SK-N-SH (cell line): ENCODE results near the gene PRR36. TPM values are rescaled to one million over a fixed set of nuclear protein-coding genes. Genes with fewer than 3 reads are reported as not detected.

ENCODE experiments used
- CTCF ChIA-PET: fragments of 300-600, 350-600 bp; formaldehyde crosslinking; extraction: SDS; loops from one replicate; lab custom pipeline; 2021; lab: Yijun Ruan, JAX
- POLR2A ChIA-PET: fragments of 350-600 bp; sonication (Branson Sonifier 250); formaldehyde crosslinking; extraction: SDS; loops from one replicate; lab custom pipeline; 2020; ENCODE audit warnings: antibody characterized with exemption, inconsistent platforms; lab: Yijun Ruan, JAX
- DNase-seq: peaks from one replicate; pipeline ENCODE4 v3.0.0; 2012
- H2AFZ ChIP-seq: fragments of 200-600 bp; sonication (generic); 2 replicates; pipeline ENCODE4 v1.8.1; 2016; ENCODE audit warnings: antibody characterized with exemption, mild to moderate bottlenecking, low read depth
- H3F3A ChIP-seq: fragments of 200-600 bp; sonication (generic); replicated peaks from 2 replicates; pipeline ENCODE3; 2016; ENCODE audit warnings: antibody characterized with exemption, mild to moderate bottlenecking; ENCODE audit not compliant: insufficient read depth
- H3K27ac ChIP-seq, 2 experiments: fragments of 200-500 bp in 1 of 2; fragments of 200-600 bp in 1 of 2; sonication (Bioruptor generic) in 1 of 2; sonication (generic), shearing (Covaris generic) in 1 of 2; 2 replicates each; pipeline versions ENCODE4 v1.5.1 to v1.6.1; 2014 to 2016; ENCODE audit warnings: low read depth in 2 of 2, inconsistent platforms in 1 of 2, low read length in 1 of 2, mild to moderate bottlenecking in 1 of 2, mixed read lengths in 1 of 2
- H3K27me3 ChIP-seq: fragments of 200-600 bp; sonication (generic), shearing (Covaris generic); 2 replicates; pipeline ENCODE4 v1.6.1; 2016; ENCODE audit warnings: mixed run types; ENCODE audit not compliant: insufficient read depth
- H3K36me3 ChIP-seq, 2 experiments: fragments of 200-500 bp in 1 of 2; fragments of 200-600 bp in 1 of 2; sonication (Bioruptor generic) in 1 of 2; sonication (generic) in 1 of 2; replicated peaks in 1 of 2; 2 replicates each; pipeline versions ENCODE3 to v1.5.1; 2014 to 2016; ENCODE audit warnings: low read length in 1 of 2, mild to moderate bottlenecking in 1 of 2; ENCODE audit not compliant: insufficient read depth in 2 of 2, control insufficient read depth in 1 of 2
- H3K4me1 ChIP-seq, 2 experiments: fragments of 200-500 bp in 1 of 2; fragments of 200-600 bp in 1 of 2; sonication (Bioruptor generic) in 1 of 2; sonication (generic), shearing (Covaris generic) in 1 of 2; 2 replicates each; pipeline versions ENCODE4 v1.5.1 to v1.6.1; 2014 to 2016; ENCODE audit warnings: low read depth in 1 of 2, low read length in 1 of 2, mixed run types in 1 of 2; ENCODE audit not compliant: insufficient read depth in 2 of 2, control insufficient read depth in 1 of 2
- H3K4me2 ChIP-seq: fragments of 200-600 bp; sonication (generic), shearing (Covaris generic); 2 replicates; pipeline ENCODE4 v1.6.1; 2017; ENCODE audit warnings: mixed run types
- H3K4me3 ChIP-seq, 2 experiments: fragments of 200-500 bp in 1 of 2; fragments of 200-600 bp in 1 of 2; sonication (Bioruptor generic) in 1 of 2; sonication (generic), shearing (Covaris generic) in 1 of 2; 2 replicates each; pipeline versions ENCODE4 v1.5.1 to v1.8.1; 2014 to 2016; ENCODE audit warnings: low read depth in 2 of 2, inconsistent platforms in 1 of 2, low read length in 1 of 2, mild to moderate bottlenecking in 1 of 2, mixed read lengths in 1 of 2, moderate library complexity in 1 of 2
- H3K79me2 ChIP-seq: fragments of 200-600 bp; sonication (generic); 2 replicates; pipeline ENCODE4 v1.8.1; 2017; ENCODE audit warnings: mild to moderate bottlenecking; ENCODE audit not compliant: insufficient read depth
- H3K9ac ChIP-seq: fragments of 200-600 bp; sonication (generic); 2 replicates; pipeline ENCODE4 v1.6.1; 2017; ENCODE audit warnings: mixed run types
- H3K9me2 ChIP-seq: fragments of 200-600 bp; sonication (generic); 2 replicates; pipeline ENCODE4 v1.6.1; 2017; ENCODE audit warnings: mixed run types
- H3K9me3 ChIP-seq: fragments of 200-600 bp; sonication (generic); 2 replicates; pipeline ENCODE4 v1.6.1; 2017; ENCODE audit warnings: mixed run types, mild to moderate bottlenecking, moderate library complexity
- H4K20me1 ChIP-seq: fragments of 200-600 bp; sonication (generic); 2 replicates; pipeline ENCODE4 v1.6.1; 2017; ENCODE audit warnings: mild to moderate bottlenecking, mixed run types; ENCODE audit not compliant: insufficient read depth
- CTCF ChIP-seq: fragments of 200-600 bp; sonication (generic); IDR thresholded peaks from 2 replicates; pipeline ENCODE4 v1.6.1; 2017; ENCODE audit warnings: antibody characterized with exemption, mild to moderate bottlenecking, moderate library complexity
- EP300 ChIP-seq, 2 experiments: IDR thresholded peaks; 2 replicates each; pipeline versions ENCODE4 v1.4.0 to v1.6.1; 2012; ENCODE audit warnings: borderline replicate concordance in 1 of 2, low read depth in 1 of 2, low read length in 1 of 2
- FOSL2 ChIP-seq: IDR thresholded peaks from 2 replicates; pipeline ENCODE4 v1.4.0; 2012; ENCODE audit warnings: low read depth, mild to moderate bottlenecking, moderate library complexity, borderline replicate concordance
- FOXJ3 ChIP-seq: sonication (generic); formaldehyde crosslinking; IDR thresholded peaks from 2 replicates; pipeline ENCODE4 v1.5.1; 2020; ENCODE audit warnings: mild to moderate bottlenecking, missing genetic modification reagents
- GABPA ChIP-seq: IDR thresholded peaks from 2 replicates; pipeline ENCODE4 v1.4.0; 2012; ENCODE audit warnings: low read depth, mild to moderate bottlenecking
- GATA2 ChIP-seq: sonication (generic); formaldehyde crosslinking; IDR thresholded peaks from 2 replicates; pipeline ENCODE4 v1.5.0; 2020; ENCODE audit warnings: mild to moderate bottlenecking, missing genetic modification reagents
- NRF1 ChIP-seq: IDR thresholded peaks from 2 replicates; pipeline ENCODE4 v1.6.1; 2012; ENCODE audit warnings: low read depth, mild to moderate bottlenecking, low read length
- REST ChIP-seq: IDR thresholded peaks from 2 replicates; pipeline ENCODE4 v1.6.1; 2012; ENCODE audit warnings: mild to moderate bottlenecking, low read depth, low read length, moderate library complexity
- RFX5 ChIP-seq: IDR thresholded peaks from 2 replicates; pipeline ENCODE4 v1.6.1; 2012; ENCODE audit warnings: mild to moderate bottlenecking, improper control_type of control experiment, low read length
- RXRA ChIP-seq: IDR thresholded peaks from 2 replicates; pipeline ENCODE4 v1.4.0; 2012; ENCODE audit warnings: low read depth, mild to moderate bottlenecking, borderline replicate concordance
- SIN3A ChIP-seq: IDR thresholded peaks from 2 replicates; pipeline ENCODE4 v1.6.1; 2012; ENCODE audit warnings: low read depth, mild to moderate bottlenecking, low read length, moderate library complexity, borderline replicate concordance
- SMC3 ChIP-seq: IDR thresholded peaks from 2 replicates; pipeline ENCODE4 v1.6.1; 2012; ENCODE audit warnings: low read depth, low read length, improper control_type of control experiment
- TAF1 ChIP-seq: IDR thresholded peaks from 2 replicates; pipeline ENCODE4 v1.6.1; 2012; ENCODE audit warnings: low read depth, mild to moderate bottlenecking, low read length, moderate library complexity, borderline replicate concordance
- TEAD4 ChIP-seq: IDR thresholded peaks from 2 replicates; pipeline ENCODE4 v1.4.0; 2012; ENCODE audit warnings: mild to moderate bottlenecking, borderline replicate concordance; ENCODE audit not compliant: insufficient read depth
- USF1 ChIP-seq: IDR thresholded peaks from 2 replicates; pipeline ENCODE4 v1.4.0; 2012; ENCODE audit warnings: low read depth, borderline replicate concordance
- YY1 ChIP-seq: IDR thresholded peaks from 2 replicates; pipeline ENCODE4 v1.4.0; 2012; ENCODE audit warnings: low read depth, mild to moderate bottlenecking
- ZBTB33 ChIP-seq: IDR thresholded peaks from 2 replicates; pipeline ENCODE4 v1.4.0; 2012; ENCODE audit warnings: low read depth, borderline replicate concordance
- WGBS: methylation state at CpG from one replicate; pipeline ENCODE4 v1.1.6; 2017; ENCODE audit warnings: low lambda C conversion rate; 5-methylcytosine and 5-hydroxymethylcytosine counted together
- polyA plus RNA-seq, 3 experiments: library from polyadenylated mRNA; depleted of rRNA; stranded (reverse); fragments of >200 nt; gene quantifications; 2 replicates each; pipeline ENCODE4 v1.2.3, GENCODE V29; 2012
- TF ChIP-seq, protein P1 (sequence below): IDR thresholded peaks from 2 replicates; pipeline ENCODE4; 2012
- TF ChIP-seq, protein P2 (sequence below): fragments of 150-350 bp; IDR thresholded peaks from 2 replicates; pipeline ENCODE4 v1.6.1; 2017; ENCODE audit warnings: antibody characterized with exemption, low read length, low read depth, borderline replicate concordance

PRR36 gene
- polyA plus RNA-seq, 1 of the 3 experiments (the other 2 are of a cell fraction), result 0.18 TPM

- POLR2A ChIA-PET, result interaction anchor here (1.7 kb wide), 1 partner anchor 20 kb away, joined by 7 read pairs; the partner anchor contains the start of gene TIMM44
- H4K20me1 ChIP-seq, result peaks cover 33% of the 10 kb centered on the region
- CTCF ChIA-PET, result interaction anchor here (0.7 to 1.9 kb wide), 5 partner anchors 18 to 70 kb away, joined by 3 to 5 read pairs (median 3); no protein-coding TSS in a partner anchor
These were observed 48.6 kb upstream of the PRR36 start for GRCh38 chr19:7922836-7923195.

More at GRCh38 chr19:7922836-7923195, 48.6 kb upstream of the PRR36 start:
- Histone ChIP-seq H3F3A (peaks cover 8% of the 10 kb centered on the region), H3K9me2 (no peaks in the 10 kb centered on the region), H3K27me3 (no peaks in the 10 kb centered on the region), H3K27ac (no peak overlapping the region), H3K9me3 (no peaks in the 10 kb centered on the region), H3K4me2 (no peak overlapping the region), H3K36me3 (peaks cover 0 to 23% of the 10 kb centered on the region in 2 experiments), H2AFZ (no peak overlapping the region), H3K4me1 (peaks cover 22 to 49% of the 10 kb centered on the region in 2 experiments; a peak in 3 of 4 replicates), H3K4me3 (no peak overlapping the region), H3K79me2 (peaks cover 24% of the 10 kb centered on the region; the same call in 1 of the 2 replicates), H3K9ac (no peak overlapping the region)
- 93% methylated on average over 3 of the region's 8 CpGs for WGBS
- TF ChIP-seq RXRA (no peak), FOSL2 (no peak), SIN3A (no peak), SMC3 (no peak), YY1 (no peak), RFX5 (no peak), TEAD4 (no peak), FOXJ3 (no peak), CTCF (no peak), REST (no peak), ZBTB33 (no peak), GABPA (no peak), TAF1 (no peak), NRF1 (no peak), GATA2 (CRISPR knock-in tag) (no peak), EP300 (IDR thresholded peaks at IDR 0.05; ENCODE audit: borderline replicate concordance in 1 of 2, low read depth in 1 of 2, low read length in 1 of 2) (no peak), USF1 (no peak)
- TF ChIP-seq, protein P1, sequence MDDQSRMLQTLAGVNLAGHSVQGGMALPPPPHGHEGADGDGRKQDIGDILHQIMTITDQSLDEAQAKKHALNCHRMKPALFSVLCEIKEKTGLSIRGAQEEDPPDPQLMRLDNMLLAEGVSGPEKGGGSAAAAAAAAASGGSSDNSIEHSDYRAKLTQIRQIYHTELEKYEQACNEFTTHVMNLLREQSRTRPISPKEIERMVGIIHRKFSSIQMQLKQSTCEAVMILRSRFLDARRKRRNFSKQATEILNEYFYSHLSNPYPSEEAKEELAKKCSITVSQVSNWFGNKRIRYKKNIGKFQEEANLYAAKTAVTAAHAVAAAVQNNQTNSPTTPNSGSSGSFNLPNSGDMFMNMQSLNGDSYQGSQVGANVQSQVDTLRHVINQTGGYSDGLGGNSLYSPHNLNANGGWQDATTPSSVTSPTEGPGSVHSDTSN, result no peak
- TF ChIP-seq, protein P2, sequence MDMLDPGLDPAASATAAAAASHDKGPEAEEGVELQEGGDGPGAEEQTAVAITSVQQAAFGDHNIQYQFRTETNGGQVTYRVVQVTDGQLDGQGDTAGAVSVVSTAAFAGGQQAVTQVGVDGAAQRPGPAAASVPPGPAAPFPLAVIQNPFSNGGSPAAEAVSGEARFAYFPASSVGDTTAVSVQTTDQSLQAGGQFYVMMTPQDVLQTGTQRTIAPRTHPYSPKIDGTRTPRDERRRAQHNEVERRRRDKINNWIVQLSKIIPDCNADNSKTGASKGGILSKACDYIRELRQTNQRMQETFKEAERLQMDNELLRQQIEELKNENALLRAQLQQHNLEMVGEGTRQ, result no peak
- DNase-seq, result no peak
